PC-9 (cell line): Measurements from ENCODE around the gene BUD23.

Experiments used
- EZH2 ChIP-seq: fragments of 200-600 bp; sonication (generic); IDR thresholded peaks from 2 replicates; pipeline ENCODE4 v1.8.0; 2017; ENCODE audit warnings: antibody characterized with exemption, low read depth
- TF ChIP-seq, protein P1 (sequence below): fragments of 200-600 bp; sonication (generic); conservative IDR thresholded peaks from 2 replicates; pipeline ENCODE4 v1.6.1; 2017; ENCODE audit warnings: mixed run types, antibody characterized with exemption, mild to moderate bottlenecking, moderate library complexity

DNA sequence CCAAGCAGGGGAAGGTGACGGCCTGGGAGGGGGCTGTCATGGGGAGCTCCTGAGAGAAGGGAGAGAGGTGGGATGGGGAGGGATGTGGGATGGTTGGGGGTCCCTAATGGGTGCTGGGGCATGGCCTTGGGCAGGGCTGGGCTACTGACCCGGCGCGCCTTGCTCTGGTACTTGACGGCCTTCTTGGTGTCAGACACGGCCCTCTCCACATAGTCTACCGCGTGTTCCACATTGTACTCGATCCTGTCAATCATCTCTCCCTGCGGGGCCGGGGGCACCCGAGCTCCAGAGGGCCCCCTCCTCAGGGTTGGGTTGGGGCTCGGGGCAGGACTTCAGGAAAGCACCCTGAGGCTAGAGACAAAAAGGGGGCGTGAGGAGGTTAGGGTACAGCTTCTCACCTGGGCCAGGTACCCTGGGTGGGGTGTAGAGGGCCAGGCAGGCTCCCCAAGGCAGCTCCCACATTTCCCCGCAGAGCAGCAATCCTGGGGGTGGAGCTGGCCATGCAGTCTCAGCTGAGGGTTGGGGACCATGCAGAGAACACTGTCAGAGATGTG lies 17.3 kb downstream of the BUD23 start:
- TF ChIP-seq, protein P1, sequence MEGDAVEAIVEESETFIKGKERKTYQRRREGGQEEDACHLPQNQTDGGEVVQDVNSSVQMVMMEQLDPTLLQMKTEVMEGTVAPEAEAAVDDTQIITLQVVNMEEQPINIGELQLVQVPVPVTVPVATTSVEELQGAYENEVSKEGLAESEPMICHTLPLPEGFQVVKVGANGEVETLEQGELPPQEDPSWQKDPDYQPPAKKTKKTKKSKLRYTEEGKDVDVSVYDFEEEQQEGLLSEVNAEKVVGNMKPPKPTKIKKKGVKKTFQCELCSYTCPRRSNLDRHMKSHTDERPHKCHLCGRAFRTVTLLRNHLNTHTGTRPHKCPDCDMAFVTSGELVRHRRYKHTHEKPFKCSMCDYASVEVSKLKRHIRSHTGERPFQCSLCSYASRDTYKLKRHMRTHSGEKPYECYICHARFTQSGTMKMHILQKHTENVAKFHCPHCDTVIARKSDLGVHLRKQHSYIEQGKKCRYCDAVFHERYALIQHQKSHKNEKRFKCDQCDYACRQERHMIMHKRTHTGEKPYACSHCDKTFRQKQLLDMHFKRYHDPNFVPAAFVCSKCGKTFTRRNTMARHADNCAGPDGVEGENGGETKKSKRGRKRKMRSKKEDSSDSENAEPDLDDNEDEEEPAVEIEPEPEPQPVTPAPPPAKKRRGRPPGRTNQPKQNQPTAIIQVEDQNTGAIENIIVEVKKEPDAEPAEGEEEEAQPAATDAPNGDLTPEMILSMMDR = no peak
- no peak for TF ChIP-seq EZH2
